ENCODE results near the gene KNDC1.

KNDC1 gene

DNA sequence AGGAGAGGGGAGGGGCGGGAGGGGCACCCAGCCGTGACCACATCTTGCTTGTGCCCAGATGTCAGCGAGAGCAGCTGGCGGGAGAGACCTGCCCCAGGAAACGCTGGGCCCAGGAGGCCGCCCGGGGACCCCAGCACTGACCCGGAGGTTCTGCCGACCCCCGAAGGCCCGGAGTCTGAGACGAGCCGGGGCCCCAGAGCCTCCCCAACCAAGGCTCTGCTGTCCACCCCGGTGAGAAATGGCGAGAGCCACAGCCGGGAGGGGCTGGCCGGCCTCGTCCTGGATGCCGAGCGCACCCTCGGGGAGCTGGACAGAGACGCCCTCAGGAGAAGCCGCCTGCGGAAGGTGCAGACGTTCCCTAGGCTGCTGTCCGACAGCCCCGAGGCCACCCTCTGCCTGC lies 25.9 kb downstream of the KNDC1 start:
- DNase-seq = no peak
- no peak for TF ChIP-seq POLR2A (IDR thresholded peaks at IDR 0.05; ENCODE audit: low read length)

DNA sequence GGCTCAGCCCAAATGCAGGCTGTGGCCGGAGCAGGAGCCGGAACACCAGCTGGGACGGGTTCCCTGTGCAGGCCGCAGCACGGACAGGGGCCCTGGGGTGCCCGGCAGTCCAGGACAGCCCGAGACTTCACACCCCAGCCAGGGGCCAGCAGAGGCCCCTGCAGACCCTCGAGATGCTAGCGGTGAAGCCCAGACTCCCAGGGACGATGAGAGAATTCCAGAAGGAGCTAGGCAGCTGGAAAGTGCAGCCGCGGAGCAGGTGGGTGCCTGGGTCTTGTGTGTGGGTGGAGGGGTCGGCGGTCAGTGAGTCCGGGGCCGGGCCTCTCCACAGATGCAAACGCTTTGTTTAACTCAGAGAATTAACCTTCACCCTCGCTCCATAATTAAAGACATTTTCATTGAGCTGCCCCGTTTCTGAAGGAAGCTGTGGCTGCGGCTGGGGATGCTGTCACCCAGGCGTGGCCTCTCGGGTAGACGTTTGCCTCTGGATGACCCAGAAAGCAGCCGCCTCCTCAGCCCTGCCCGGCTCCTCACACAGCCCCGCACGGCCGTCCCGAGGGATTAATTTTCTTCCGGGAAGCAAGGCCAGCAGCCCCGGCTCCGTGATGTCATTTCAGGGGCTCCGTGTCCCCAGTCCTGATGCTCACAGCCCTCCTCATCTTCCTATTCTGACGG lies 26.5 kb downstream of the KNDC1 start:
- TF ChIP-seq GATA1 (IDR thresholded peaks at IDR 0.05; ENCODE audit: low read depth, low read length) (no peak), POLR2A (IDR thresholded peaks at IDR 0.05; ENCODE audit: low read length) (no peak)
- no peak for DNase-seq

DNA sequence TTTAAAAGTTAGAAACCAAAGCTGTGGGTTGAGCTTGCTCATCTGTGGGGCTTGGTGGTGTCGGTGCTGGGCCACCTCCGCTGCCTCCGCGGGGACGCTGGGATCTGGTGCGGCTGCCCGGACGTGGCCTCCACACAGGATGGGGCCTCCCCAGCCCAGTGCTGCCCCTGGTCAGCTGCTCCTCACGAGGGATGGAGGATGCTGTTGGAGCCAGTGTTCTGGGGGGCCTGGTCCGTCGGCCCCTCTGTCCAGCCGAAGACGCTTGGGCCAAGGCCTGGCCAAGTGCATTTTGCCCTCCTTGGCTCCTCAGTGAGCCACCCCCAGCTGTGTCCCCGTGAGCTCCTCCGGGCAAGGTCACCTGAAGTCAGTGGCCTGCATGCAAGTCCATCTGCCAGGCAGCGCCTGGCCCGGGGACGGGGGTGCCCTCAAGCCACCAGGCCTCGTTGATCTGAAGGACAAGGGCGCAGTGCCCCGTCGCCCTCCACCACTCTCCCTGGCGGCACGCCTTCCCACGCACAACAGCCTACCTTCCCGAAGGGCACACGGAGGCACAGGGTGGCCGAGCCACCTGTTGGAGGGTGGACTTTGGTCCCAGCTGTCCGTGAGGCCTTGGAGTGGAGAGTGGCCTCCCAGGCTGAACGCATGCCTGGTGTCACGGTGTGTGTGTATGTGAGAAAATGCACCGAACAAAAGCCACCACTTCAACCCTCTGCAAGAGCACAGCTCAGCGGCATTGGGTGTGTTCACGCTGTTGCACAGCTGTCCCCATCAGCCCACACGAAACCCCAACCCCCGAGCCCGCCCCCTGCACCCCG lies 27.3 kb downstream of the KNDC1 start:
- TF ChIP-seq GATA1 (IDR thresholded peaks at IDR 0.05; ENCODE audit: low read depth, low read length) (no peak), POLR2A (IDR thresholded peaks at IDR 0.05; ENCODE audit: low read length) (no peak)
- DNase-seq = no peak

DNA sequence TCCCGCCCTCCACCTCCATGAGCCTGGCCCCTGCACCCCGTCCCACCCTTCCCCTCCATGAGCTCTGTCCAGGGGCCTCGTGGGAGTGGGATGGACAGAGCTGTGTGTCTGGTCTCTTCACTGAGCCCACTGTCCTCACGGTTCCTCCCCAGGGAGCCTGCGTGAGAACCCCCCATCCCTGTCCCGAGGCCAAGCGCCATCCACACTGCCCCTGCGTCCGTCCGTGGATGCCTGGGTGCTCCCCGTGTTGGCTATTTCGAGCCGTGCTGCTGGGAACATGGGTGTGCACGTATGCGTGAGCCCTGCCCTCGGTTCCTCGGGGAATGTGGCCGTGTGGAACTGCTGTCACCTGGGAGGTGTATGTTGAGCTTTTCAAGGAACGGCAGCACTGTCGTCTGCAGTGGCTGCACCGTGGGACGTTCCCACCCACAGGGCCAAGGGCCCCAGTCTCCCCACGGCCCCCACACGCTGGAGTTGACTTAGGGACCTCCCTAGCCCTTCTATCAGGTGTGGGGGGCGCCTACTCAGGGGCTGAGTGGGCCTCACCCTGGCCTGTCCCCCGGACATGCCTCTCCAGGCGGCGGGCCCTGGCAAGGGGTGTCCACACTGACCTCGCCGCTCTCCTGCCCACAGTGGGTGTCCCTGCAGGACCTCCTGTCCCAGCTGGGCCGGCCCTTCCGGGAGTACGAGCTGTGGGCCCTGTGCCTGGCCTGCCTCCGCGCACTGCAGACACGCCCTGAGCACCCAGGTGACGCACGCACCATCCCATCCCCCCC lies 28.1 kb downstream of the KNDC1 start:
- DNase-seq = no peak
- TF ChIP-seq GATA1 (IDR thresholded peaks at IDR 0.05; ENCODE audit: low read depth, low read length) (no peak), POLR2A (IDR thresholded peaks at IDR 0.05; ENCODE audit: low read length) (no peak)

DNA sequence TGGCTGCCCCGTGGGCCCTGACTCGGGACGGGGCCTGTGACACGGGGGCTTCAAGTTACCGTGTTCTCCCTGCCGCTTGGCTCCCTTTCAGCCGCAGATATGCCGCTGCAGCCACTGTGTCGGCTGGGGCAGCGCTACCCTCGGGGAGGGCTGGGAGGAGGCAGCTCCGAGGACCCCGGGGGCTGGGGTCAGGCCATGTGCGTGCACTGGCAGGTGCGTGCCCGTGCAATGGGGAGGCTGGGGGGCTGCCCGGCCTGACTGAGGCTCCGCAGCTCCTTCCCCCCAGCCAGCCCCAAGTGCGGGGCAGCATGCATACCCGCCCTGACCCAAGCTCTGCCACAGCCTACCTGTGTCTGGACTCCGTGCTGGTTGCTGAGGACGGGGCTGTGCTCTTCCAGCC lies 29.2 kb downstream of the KNDC1 start:
- no peak for DNase-seq

DNA sequence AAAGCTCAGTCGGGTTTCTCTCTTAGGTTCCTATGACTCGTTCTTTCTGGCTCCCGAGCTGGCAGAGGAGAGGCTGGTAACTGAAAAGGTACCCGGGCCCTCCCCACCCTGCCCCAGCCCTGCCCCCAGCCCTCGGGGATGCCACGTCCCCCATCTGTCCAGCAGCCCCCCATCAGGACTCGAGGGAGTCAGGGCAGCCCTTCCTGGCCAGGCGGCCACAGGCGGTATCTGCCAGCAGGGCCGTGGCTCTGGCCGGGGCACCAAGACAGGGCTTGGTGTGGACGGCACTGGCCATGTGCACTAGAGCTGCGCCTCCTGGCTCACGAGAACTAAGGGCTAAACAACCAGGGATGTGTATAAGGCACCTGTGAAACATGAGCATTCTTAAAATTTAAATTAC lies 29.7 kb downstream of the KNDC1 start:
- DNase-seq = no peak
- no peak for TF ChIP-seq GATA1 (IDR thresholded peaks at IDR 0.05; ENCODE audit: low read depth, low read length)
- no peak for TF ChIP-seq POLR2A (IDR thresholded peaks at IDR 0.05; ENCODE audit: low read length)

More for the DNA sequence above, 29.2 kb downstream of the KNDC1 start:
- no peak for TF ChIP-seq GATA1 (IDR thresholded peaks at IDR 0.05; ENCODE audit: low read depth, low read length)
- no peak for TF ChIP-seq POLR2A (IDR thresholded peaks at IDR 0.05; ENCODE audit: low read length)

DNA sequence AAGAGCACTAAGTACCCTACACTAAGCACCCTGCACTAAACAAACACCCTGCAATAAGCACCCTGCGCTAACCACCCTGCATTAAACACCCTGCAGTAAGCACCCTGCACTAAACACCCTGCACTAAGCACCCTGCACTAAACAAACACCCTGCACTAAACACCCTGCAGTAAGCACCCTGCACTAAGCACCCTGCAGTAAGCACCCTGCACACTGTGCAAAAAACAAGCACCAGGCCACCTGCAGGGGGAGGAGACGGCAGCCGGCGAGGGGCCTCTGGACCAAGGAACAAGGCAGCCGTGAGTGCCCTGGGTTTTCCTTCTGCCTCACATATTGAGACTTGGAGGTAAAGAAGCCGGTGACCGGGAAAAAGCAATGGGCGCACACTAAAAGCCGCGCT lies 30.2 kb downstream of the KNDC1 start:
- no peak for DNase-seq
- TF ChIP-seq GATA1 (IDR thresholded peaks at IDR 0.05; ENCODE audit: low read depth, low read length) = no peak
- no peak for TF ChIP-seq POLR2A (IDR thresholded peaks at IDR 0.05; ENCODE audit: low read length)

DNA sequence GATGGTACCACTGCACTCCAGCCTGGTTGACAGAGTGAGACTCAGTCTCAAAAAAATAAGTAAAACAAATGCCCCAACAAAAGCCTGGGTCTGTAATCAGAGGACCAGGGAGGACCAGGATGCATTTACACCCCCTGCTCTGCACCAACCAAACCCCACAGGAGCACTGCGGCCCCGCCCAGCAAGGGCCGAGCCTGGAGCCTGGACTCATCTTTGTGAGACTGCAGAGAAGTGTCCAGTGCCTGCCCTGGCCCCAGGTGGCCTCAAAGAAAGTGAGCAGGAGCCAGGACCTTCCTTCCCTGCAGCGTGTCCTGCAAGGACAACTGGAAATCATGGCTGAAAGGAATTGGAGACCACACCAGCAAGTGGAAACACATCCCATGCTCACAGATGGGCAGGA lies 31.6 kb downstream of the KNDC1 start:
- no peak for DNase-seq
- no peak for TF ChIP-seq GATA1 (IDR thresholded peaks at IDR 0.05; ENCODE audit: low read depth, low read length)
- no peak for TF ChIP-seq POLR2A (IDR thresholded peaks at IDR 0.05; ENCODE audit: low read length)

DNA sequence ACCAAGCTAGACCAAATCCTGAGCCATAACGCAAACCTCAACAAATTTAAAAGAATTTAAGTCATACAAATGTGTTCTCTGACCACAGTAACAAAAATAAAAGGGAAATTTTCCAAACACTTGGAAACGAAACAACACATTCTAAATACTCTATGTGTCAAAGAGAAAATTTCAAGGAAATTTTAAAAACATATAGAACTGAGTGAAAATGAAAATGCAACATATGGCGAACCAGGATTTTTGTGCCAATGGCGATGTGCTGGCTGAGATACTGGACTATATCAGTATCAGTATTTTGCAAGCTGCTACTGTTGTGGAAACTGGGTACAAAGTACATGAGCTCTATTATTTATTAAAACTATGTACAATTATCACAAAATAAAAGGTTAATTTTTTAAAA lies 34.1 kb downstream of the KNDC1 start:
- TF ChIP-seq POLR2A (IDR thresholded peaks at IDR 0.05; ENCODE audit: low read length) (no peak), GATA1 (IDR thresholded peaks at IDR 0.05; ENCODE audit: low read depth, low read length) (no peak)
- no peak for DNase-seq

DNA sequence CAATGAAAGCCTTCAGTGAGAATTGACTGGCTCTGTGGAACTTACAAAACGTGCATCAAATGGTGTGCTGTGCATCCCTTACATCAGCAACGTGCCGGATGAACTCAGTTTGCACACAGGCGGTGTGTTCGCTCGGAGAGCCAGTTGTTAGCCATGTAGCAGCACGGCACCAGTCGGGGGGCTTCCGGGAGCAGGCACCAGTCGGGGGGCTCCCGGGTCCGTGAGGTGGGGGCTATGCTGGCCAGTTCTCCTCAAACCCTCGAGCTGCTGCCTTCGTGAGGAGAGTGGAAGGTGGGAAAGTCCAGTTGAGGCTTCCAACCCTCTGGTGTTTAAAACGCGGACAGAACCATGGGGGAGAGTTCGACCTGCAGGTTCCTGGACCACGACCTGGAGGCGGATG lies 35.1 kb downstream of the KNDC1 start:
- DNase-seq = no peak
- TF ChIP-seq GATA1 (IDR thresholded peaks at IDR 0.05; ENCODE audit: low read depth, low read length) (no peak), POLR2A (IDR thresholded peaks at IDR 0.05; ENCODE audit: low read length) (no peak)

DNA sequence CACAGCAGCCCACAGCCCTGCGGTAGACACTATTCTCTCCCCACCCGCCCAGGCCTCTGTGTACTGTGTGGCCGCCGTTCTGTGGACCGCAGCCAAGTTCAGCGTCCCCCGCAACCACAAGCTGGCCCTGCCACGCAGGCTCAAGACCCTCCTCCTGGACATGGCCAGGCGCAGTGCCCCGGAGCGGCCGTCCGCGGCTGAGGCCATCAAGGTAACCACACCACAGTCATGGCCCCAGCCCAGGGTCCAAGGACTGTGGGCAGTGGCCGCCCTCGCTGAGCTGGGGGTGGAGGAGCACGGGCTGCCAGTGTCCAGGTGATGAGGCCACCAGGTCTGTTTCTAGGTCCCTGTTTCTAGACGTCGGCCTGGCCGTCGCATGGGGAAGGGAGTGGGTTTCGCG lies 35.6 kb downstream of the KNDC1 start:
- no peak for DNase-seq
- TF ChIP-seq POLR2A (IDR thresholded peaks at IDR 0.05; ENCODE audit: low read length) = no peak
- no peak for TF ChIP-seq GATA1 (IDR thresholded peaks at IDR 0.05; ENCODE audit: low read depth, low read length)

DNA sequence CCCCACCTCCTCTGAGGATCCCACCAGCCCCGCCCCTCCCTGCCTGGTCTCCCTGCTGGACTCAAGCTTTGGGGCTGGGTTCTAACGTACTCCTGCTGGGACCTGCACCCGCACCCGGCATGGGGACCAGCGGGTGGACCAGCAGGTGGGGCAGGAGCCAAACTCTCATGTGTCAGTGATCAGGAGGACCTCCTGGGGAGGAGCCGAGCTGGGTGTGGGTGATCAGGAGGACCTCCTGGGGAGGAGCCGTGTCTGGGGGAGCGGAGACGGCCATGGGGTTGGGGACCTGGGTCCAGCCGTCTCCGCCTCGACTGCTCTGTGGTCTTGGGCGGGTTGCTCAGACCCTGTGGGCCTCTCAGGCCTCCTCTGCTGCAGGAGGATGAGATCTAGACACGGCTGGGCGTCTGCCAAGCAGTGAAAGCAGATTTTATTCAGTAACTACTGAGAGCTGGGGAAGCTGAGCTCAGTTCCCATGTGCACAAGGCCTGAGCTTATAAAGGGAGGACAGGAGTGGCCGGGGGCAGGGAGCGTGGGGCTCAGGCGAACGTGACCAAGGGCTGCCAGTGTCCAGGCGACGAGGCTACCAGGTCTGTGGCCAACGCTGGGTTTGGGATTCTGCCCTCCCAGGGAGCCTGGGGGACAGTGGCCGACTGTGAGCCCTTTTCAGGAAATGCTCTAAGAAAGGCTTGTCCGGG lies 36.3 kb downstream of the KNDC1 start:
- no peak for TF ChIP-seq POLR2A (IDR thresholded peaks at IDR 0.05; ENCODE audit: low read length)
- TF ChIP-seq GATA1 (IDR thresholded peaks at IDR 0.05; ENCODE audit: low read depth, low read length) = no peak
- DNase-seq = no peak

DNA sequence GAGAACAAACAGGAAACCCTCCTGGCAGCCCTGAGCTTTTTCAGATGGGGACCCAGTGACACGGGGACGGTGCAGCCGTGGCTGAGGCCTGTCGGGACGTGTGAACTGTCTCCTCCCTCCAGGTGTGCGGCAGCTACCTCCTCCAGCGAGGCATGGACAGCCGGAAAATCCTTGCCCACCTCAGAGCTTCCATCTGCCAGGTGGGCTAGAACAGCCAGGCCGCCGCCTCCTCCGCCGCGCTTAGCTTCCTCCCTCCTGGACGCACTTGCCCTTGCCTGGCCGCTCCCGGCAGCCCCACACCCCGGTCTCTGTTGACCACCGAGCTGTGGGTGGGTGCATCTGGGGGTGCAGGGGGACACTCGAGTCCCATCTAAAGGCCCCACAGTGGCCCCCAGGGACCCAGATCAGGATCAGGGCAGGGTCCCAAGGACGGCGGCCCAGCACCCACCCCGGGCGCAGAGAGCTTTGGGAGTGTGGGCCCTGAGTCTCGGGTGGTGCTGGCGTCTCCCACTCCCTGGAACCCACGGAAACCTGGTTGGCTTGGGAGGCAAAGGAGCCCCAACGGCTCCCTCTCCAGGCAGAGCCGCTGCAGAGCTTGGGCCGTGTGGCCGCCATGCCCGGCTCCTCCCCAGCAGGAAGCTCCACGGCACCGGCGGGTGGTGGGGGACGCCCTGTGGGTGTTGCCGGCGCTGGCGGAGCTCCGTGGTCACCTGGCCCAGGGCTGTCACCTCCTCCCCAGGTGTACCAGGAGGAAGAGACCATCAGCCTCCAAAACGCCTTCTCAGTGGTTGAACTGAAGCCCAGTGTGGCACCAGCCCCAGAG lies 37.1 kb downstream of the KNDC1 start:
- no peak for DNase-seq
- TF ChIP-seq GATA1 (IDR thresholded peaks at IDR 0.05; ENCODE audit: low read depth, low read length) (no peak), POLR2A (IDR thresholded peaks at IDR 0.05; ENCODE audit: low read length) (no peak)

Data from erythroblast (primary cell).